SK-N-SH (cell line): ENCODE data around the gene TMEM44.

Source experiments
- CTCF ChIP-seq: fragments of 200-600 bp; sonication (generic); IDR thresholded peaks from 2 replicates; pipeline ENCODE4 v1.6.1; 2017; ENCODE audit warnings: antibody characterized with exemption, mild to moderate bottlenecking, moderate library complexity
- EP300 ChIP-seq, 2 experiments: IDR thresholded peaks; 2 replicates each; pipeline versions ENCODE4 v1.4.0 to v1.6.1; 2012; ENCODE audit warnings: borderline replicate concordance in 1 of 2, low read depth in 1 of 2, low read length in 1 of 2
- GABPA ChIP-seq: IDR thresholded peaks from 2 replicates; pipeline ENCODE4 v1.4.0; 2012; ENCODE audit warnings: low read depth, mild to moderate bottlenecking
- JUND ChIP-seq: IDR thresholded peaks from 2 replicates; pipeline ENCODE4 v1.4.0; 2012
- MEF2A ChIP-seq: IDR thresholded peaks from 2 replicates; pipeline ENCODE4 v1.4.0; 2012; ENCODE audit warnings: low read depth, borderline replicate concordance
- MXI1 ChIP-seq: IDR thresholded peaks from 2 replicates; pipeline ENCODE4 v1.6.1; 2012; ENCODE audit warnings: mild to moderate bottlenecking, low read depth, low read length, improper control_type of control experiment
- NFIC ChIP-seq: IDR thresholded peaks from 2 replicates; pipeline ENCODE4 v1.4.0; 2012; ENCODE audit warnings: borderline replicate concordance
- PBX3 ChIP-seq: IDR thresholded peaks from 2 replicates; pipeline ENCODE4; 2012
- POLR2AphosphoS5 ChIP-seq: IDR thresholded peaks from 2 replicates; pipeline ENCODE4 v1.6.1; 2012; ENCODE audit warnings: low read depth, low read length
- SIN3A ChIP-seq: IDR thresholded peaks from 2 replicates; pipeline ENCODE4 v1.6.1; 2012; ENCODE audit warnings: low read depth, mild to moderate bottlenecking, low read length, moderate library complexity, borderline replicate concordance
- USF1 ChIP-seq: IDR thresholded peaks from 2 replicates; pipeline ENCODE4 v1.4.0; 2012; ENCODE audit warnings: low read depth, borderline replicate concordance
- YY1 ChIP-seq: IDR thresholded peaks from 2 replicates; pipeline ENCODE4 v1.4.0; 2012; ENCODE audit warnings: low read depth, mild to moderate bottlenecking

GRCh38 chr3:194664857-194665256 is 31.6 kb upstream of the TMEM44 start:
- TF ChIP-seq CTCF (no peak), PBX3 (no peak), JUND (no peak), EP300 (IDR thresholded peaks at IDR 0.05; ENCODE audit: borderline replicate concordance in 1 of 2, low read depth in 1 of 2, low read length in 1 of 2) (no peak), MEF2A (no peak), USF1 (no peak), POLR2AphosphoS5 (no peak), YY1 (no peak), MXI1 (no peak), SIN3A (no peak), GABPA (no peak), NFIC (no peak)
